Measurements from ENCODE around the gene H2BK1. TPM values are rescaled to one million over a fixed set of nuclear protein-coding genes. Genes with fewer than 3 reads are reported as not detected.

The H2BK1 gene
- 1 to 10 TPM in 1 of 3 donors, not detected in 2; 2.5 TPM for total RNA-seq
- total RNA-seq (2013), result not detected

- H3K27me3 ChIP-seq (ENCODE audit: control insufficient read depth, insufficient read depth, low read length), result no peaks in the 10 kb centered on the region
- H3K36me3 ChIP-seq (ENCODE audit: control insufficient read depth, insufficient read depth, low read length), result peaks cover 21% of the 10 kb centered on the region
- H3K27ac ChIP-seq (ENCODE audit: low read length), result no peak within 1 kb of the TSS
- Mint-ChIP-seq H3K4me1 (peaks cover 22% of the 10 kb centered on the region in 2 donors), H3K27ac (no peak within 1 kb of the TSS), H3K9me3 (no peaks in the 10 kb centered on the region), H3K4me3 (no peak within 1 kb of the TSS), H3K36me3 (no peaks in the 10 kb centered on the region), H3K27me3 (ENCODE audit: low read depth in 2 of 2) (peaks cover 0 to 2% of the 10 kb centered on the region in 2 donors)
- H3K4me1 ChIP-seq (ENCODE audit: control insufficient read depth, insufficient read depth, low read length), result peaks cover 24% of the 10 kb centered on the region
- no peak within 1 kb of the TSS for H3K4me3 ChIP-seq (ENCODE audit: low read length)
- WGBS (ENCODE audit: insufficient coverage), result 95% methylated on average over 16 of the region's 17 CpGs
- no peaks in the 10 kb centered on the region for H3K9me3 ChIP-seq (ENCODE audit: control insufficient read depth, insufficient read depth, low read length)
- ATAC-seq (no peak), DNase-seq (no peak)
- TF ChIP-seq CTCF (IDR thresholded peaks at IDR 0.05), result no peak
- intact Hi-C loops (cut with micrococcal nuclease), result no loop called here
These were observed at the start of gene H2BK1 for GRCh38 chr7:151210087-151210854. Gene H2BK1, minus strand, starts transcription at chr7:151210488. Its CDS starts 170 bp downstream, at chr7:151210318.

- Mint-ChIP-seq H3K9me3 (no peaks in the 10 kb centered on the region), H3K4me3 (no peak overlapping the region), H3K27me3 (ENCODE audit: low read depth in 2 of 2) (peaks cover 45 to 46% of the 10 kb centered on the region in 2 donors), H3K36me3 (no peaks in the 10 kb centered on the region), H3K27ac (no peak overlapping the region), H3K4me1 (no peaks in the 10 kb centered on the region)
- intact Hi-C loops (cut with micrococcal nuclease), result no loop called here
- 87% methylated on average over 7 of the region's 7 CpGs for WGBS (ENCODE audit: insufficient coverage)
- Histone ChIP-seq H3K27ac (ENCODE audit: low read length) (no peak overlapping the region), H3K36me3 (ENCODE audit: control insufficient read depth, insufficient read depth, low read length) (no peaks in the 10 kb centered on the region), H3K27me3 (ENCODE audit: control insufficient read depth, insufficient read depth, low read length) (peaks cover under 1% of the 10 kb centered on the region), H3K4me1 (ENCODE audit: control insufficient read depth, insufficient read depth, low read length) (no peaks in the 10 kb centered on the region), H3K9me3 (ENCODE audit: control insufficient read depth, insufficient read depth, low read length) (no peaks in the 10 kb centered on the region), H3K4me3 (ENCODE audit: low read length) (no peak overlapping the region)
- no peak for ATAC-seq
- no peak for TF ChIP-seq CTCF (IDR thresholded peaks at IDR 0.05)
- DNase-seq, result no peak
These were observed 47.7 kb upstream of the H2BK1 start for GRCh38 chr7:151257990-151258389.

- peaks cover 9% of the 10 kb centered on the region for H3K27me3 ChIP-seq (ENCODE audit: control insufficient read depth, insufficient read depth, low read length)
- no peak overlapping the region for H3K4me3 ChIP-seq (ENCODE audit: low read length)
- no peak overlapping the region for H3K27ac Mint-ChIP-seq
- H3K27me3 Mint-ChIP-seq (ENCODE audit: low read depth in 2 of 2), result peaks cover 52 to 57% of the 10 kb centered on the region in 2 donors
- H3K27ac ChIP-seq (ENCODE audit: low read length), result no peak overlapping the region
- ATAC-seq (no peak), DNase-seq (no peak)
- 89% methylated on average over 16 of the region's 16 CpGs for WGBS (ENCODE audit: insufficient coverage)
- no peaks in the 10 kb centered on the region for H3K36me3 ChIP-seq (ENCODE audit: control insufficient read depth, insufficient read depth, low read length)
- H3K9me3 Mint-ChIP-seq, result no peaks in the 10 kb centered on the region
- no peak overlapping the region for H3K4me3 Mint-ChIP-seq
- H3K9me3 ChIP-seq (ENCODE audit: control insufficient read depth, insufficient read depth, low read length), result no peaks in the 10 kb centered on the region
- H3K4me1 Mint-ChIP-seq, result peaks cover 0 to 9% of the 10 kb centered on the region in 2 donors
- intact Hi-C loops (cut with micrococcal nuclease), result no loop called here
- H3K36me3 Mint-ChIP-seq, result no peaks in the 10 kb centered on the region
- peaks cover 7% of the 10 kb centered on the region for H3K4me1 ChIP-seq (ENCODE audit: control insufficient read depth, insufficient read depth, low read length)
- TF ChIP-seq CTCF (IDR thresholded peaks at IDR 0.05), result no peak
These were observed 46.2 kb upstream of the H2BK1 start for GRCh38 chr7:151256410-151257045.

Measured in natural killer cell (primary cell).